H9 (cell line): Measurements from ENCODE around the gene FATE1. TPM values are rescaled to one million over a fixed set of nuclear protein-coding genes. Genes with fewer than 3 reads are reported as not detected.

Source experiments
- DNase-seq: peaks from one replicate; pipeline ENCODE4 v3.0.0-alpha.2; 2017
- H2AFZ ChIP-seq: one replicate; pipeline ENCODE4 v1.6.1; 2013; ENCODE audit warnings: mild to moderate bottlenecking, low read length, control low read depth, moderate library complexity
- H2AK5ac ChIP-seq: 2 replicates; pipeline ENCODE4 v1.6.1; 2013; ENCODE audit warnings: low read length, control low read depth, mixed read lengths; ENCODE audit not compliant: insufficient read length
- H2BK120ac ChIP-seq: one replicate; pipeline ENCODE4 v1.6.1; 2013; ENCODE audit warnings: low read depth, mild to moderate bottlenecking, low read length, control low read depth, inconsistent platforms; ENCODE audit not compliant: poor library complexity, severe bottlenecking
- H2BK12ac ChIP-seq: 2 replicates; pipeline ENCODE4 v1.6.1; 2013; ENCODE audit warnings: low read length, control low read depth, mixed read lengths, low read depth; ENCODE audit not compliant: insufficient read length
- H2BK15ac ChIP-seq: 2 replicates; pipeline ENCODE4 v1.6.1; 2013; ENCODE audit warnings: low read depth, low read length, control low read depth
- H2BK20ac ChIP-seq: one replicate; pipeline ENCODE4 v1.6.1; 2013; ENCODE audit warnings: low read depth, mild to moderate bottlenecking, low read length, control low read depth, inconsistent platforms; ENCODE audit not compliant: poor library complexity, severe bottlenecking
- H2BK5ac ChIP-seq: 2 replicates; pipeline ENCODE4 v1.6.1; 2013; ENCODE audit warnings: low read length, control low read depth, mixed read lengths; ENCODE audit not compliant: insufficient read length
- H3K14ac ChIP-seq: 2 replicates; pipeline ENCODE4 v1.6.1; 2013; ENCODE audit warnings: low read length, control low read depth; ENCODE audit not compliant: insufficient read depth
- H3K18ac ChIP-seq: 2 replicates; pipeline ENCODE4 v1.6.1; 2013; ENCODE audit warnings: low read depth, mild to moderate bottlenecking, mixed read lengths, low read length, control low read depth; ENCODE audit not compliant: insufficient read length
- H3K23ac ChIP-seq: 2 replicates; pipeline ENCODE4 v1.6.1; 2013; ENCODE audit warnings: low read length, control low read depth, mixed read lengths, low read depth; ENCODE audit not compliant: insufficient read length
- H3K23me2 ChIP-seq: 2 replicates; pipeline ENCODE4 v1.6.1; 2013; ENCODE audit warnings: low read depth, mild to moderate bottlenecking, mixed read lengths, low read length, control low read depth; ENCODE audit not compliant: insufficient read length, poor library complexity, severe bottlenecking
- H3K27ac ChIP-seq: 2 replicates; pipeline ENCODE4 v1.5.1; 2013; ENCODE audit warnings: low read length, control low read depth, mixed read lengths, low read depth; ENCODE audit not compliant: insufficient read length
- H3K27me3 ChIP-seq: 2 replicates; pipeline ENCODE4 v1.6.1; 2013; ENCODE audit warnings: low read length, control low read depth, inconsistent platforms; ENCODE audit not compliant: insufficient read depth
- H3K4ac ChIP-seq: 2 replicates; pipeline ENCODE4 v1.6.1; 2013; ENCODE audit warnings: low read depth, mild to moderate bottlenecking, control low read depth, inconsistent platforms, low read length, moderate library complexity
- H3K4me1 ChIP-seq: 2 replicates; pipeline ENCODE4 v1.6.1; 2013; ENCODE audit warnings: low read length, control low read depth, inconsistent platforms; ENCODE audit not compliant: insufficient read depth
- H3K4me2 ChIP-seq: 2 replicates; pipeline ENCODE4 v1.6.1; 2013; ENCODE audit warnings: low read length, control low read depth, mixed read lengths; ENCODE audit not compliant: insufficient read length, insufficient read depth
- H3K56ac ChIP-seq: 2 replicates; pipeline ENCODE4 v1.6.1; 2013; ENCODE audit warnings: low read depth, mild to moderate bottlenecking, mixed read lengths, low read length, control low read depth; ENCODE audit not compliant: insufficient read length
- H3K79me1 ChIP-seq: 2 replicates; pipeline ENCODE4 v1.6.1; 2013; ENCODE audit warnings: low read depth, mild to moderate bottlenecking, moderate library complexity, low read length, control low read depth, inconsistent platforms; ENCODE audit not compliant: insufficient read depth, poor library complexity, severe bottlenecking
- H3K79me2 ChIP-seq: 2 replicates; pipeline ENCODE4 v1.6.1; 2013; ENCODE audit warnings: low read length, control low read depth, inconsistent platforms; ENCODE audit not compliant: insufficient read depth
- H3K9ac ChIP-seq: 2 replicates; pipeline ENCODE4 v1.6.1; 2013; ENCODE audit warnings: low read length, control low read depth, mixed read lengths; ENCODE audit not compliant: insufficient read length; ENCODE audit errors: extremely low read depth
- H3K9me3 ChIP-seq: one replicate; pipeline ENCODE4 v1.6.1; 2013; ENCODE audit warnings: low read depth, low read length, inconsistent platforms; ENCODE audit not compliant: control insufficient read depth
- H3T11ph ChIP-seq: one replicate; pipeline ENCODE4 v1.6.1; 2013; ENCODE audit warnings: mild to moderate bottlenecking, low read length, control low read depth, inconsistent platforms
- H4K20me1 ChIP-seq: one replicate; pipeline ENCODE4 v1.6.1; 2013; ENCODE audit not compliant: control insufficient read depth, insufficient read length, insufficient read depth
- H4K5ac ChIP-seq: 2 replicates; pipeline ENCODE4 v1.6.1; 2013; ENCODE audit warnings: low read depth, mild to moderate bottlenecking, mixed read lengths, low read length, control low read depth; ENCODE audit not compliant: insufficient read length
- H4K8ac ChIP-seq: replicated peaks from 2 replicates; pipeline ENCODE4 v1.6.1; 2013; ENCODE audit warnings: low read length, control low read depth, mixed read lengths, low read depth; ENCODE audit not compliant: insufficient read length
- H4K91ac ChIP-seq: 2 replicates; pipeline ENCODE4 v1.6.1; 2013; ENCODE audit warnings: low read depth, mild to moderate bottlenecking, moderate library complexity, mixed read lengths, low read length, control low read depth; ENCODE audit not compliant: insufficient read length
- H3K27ac Mint-ChIP-seq, 3 experiments: 2 replicates in 2 of 3; 3 replicates in 1 of 3; pipeline ENCODE4 v1.8.0; 2020 to 2021; ENCODE audit warnings: mixed read lengths in 3 of 3, mild to moderate bottlenecking in 1 of 3, moderate library complexity in 1 of 3
- H3K27me3 Mint-ChIP-seq: 2 replicates; pipeline ENCODE4 v1.8.0; 2021; ENCODE audit warnings: low read depth, mild to moderate bottlenecking, moderate library complexity, mixed read lengths
- H3K36me3 Mint-ChIP-seq, 3 experiments: 2 replicates in 2 of 3; 3 replicates in 1 of 3; pipeline ENCODE4 v1.8.0; 2020 to 2021; ENCODE audit warnings: low read depth in 3 of 3, mixed read lengths in 3 of 3; ENCODE audit not compliant: insufficient read depth in 1 of 3
- H3K4me1 Mint-ChIP-seq, 2 experiments: 2 replicates each; pipeline ENCODE4 v1.8.0; 2020; ENCODE audit warnings: mixed read lengths in 2 of 2
- H3K4me3 Mint-ChIP-seq, 2 experiments: 2 replicates in 1 of 2; 3 replicates in 1 of 2; pipeline ENCODE4 v1.8.0; 2020 to 2021; ENCODE audit warnings: mild to moderate bottlenecking in 2 of 2, mixed read lengths in 2 of 2, moderate library complexity in 1 of 2
- H3K9me3 Mint-ChIP-seq, 2 experiments: 2 replicates in 1 of 2; 3 replicates in 1 of 2; pipeline ENCODE4 v1.8.0; 2020; ENCODE audit warnings: mild to moderate bottlenecking in 2 of 2, mixed read lengths in 2 of 2, moderate library complexity in 1 of 2
- WGBS: extraction: QIAGEN DNeasy Blood & Tissue Kit; methylation state at CpG from one replicate; pipeline ENCODE4 v1.1.7; 2013; ENCODE audit warnings: missing lambda C conversion rate, low lambda C conversion rate, mixed read lengths; ENCODE audit not compliant: insufficient read length; ENCODE audit errors: extremely low coverage; 5-methylcytosine and 5-hydroxymethylcytosine counted together
- total RNA-seq: library from RNA; stranded (reverse); gene quantifications from 2 replicates; pipeline ENCODE4 v1.2.1, GENCODE V29; 2021
- TF ChIP-seq, protein P1 (sequence below): fragments of 200-600 bp; sonication (generic); conservative IDR thresholded peaks from 3 replicates; pipeline ENCODE4 v1.8.0; 2021; ENCODE audit warnings: antibody characterized with exemption, mild to moderate bottlenecking

Gene FATE1
- total RNA-seq, 1 experiment from 2014 or later = not detected

DNA sequence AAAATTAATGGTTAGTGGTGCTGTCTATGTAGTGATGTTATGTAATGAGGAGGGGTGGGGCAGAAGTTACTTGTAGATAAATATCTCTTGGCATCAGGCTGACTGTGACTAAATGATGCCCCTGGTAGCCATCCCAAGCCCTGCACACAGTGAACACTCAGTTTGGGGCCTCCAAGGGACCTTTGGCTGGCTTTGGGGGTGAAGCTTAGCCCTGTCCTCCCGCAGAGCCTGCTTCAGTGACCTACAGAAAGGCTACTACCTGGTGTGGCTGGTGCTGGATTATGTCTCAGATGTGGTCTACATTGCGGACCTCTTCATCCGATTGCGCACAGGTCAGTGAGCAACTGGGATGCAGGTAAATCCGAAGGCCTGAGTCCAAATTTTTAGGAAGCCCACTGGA lies 26.5 kb downstream of the FATE1 start:
- WGBS = no CpG with 5 or more reads among the region's 5 CpGs
- Histone ChIP-seq H3T11ph (no peak overlapping the region), H2AK5ac (no peak overlapping the region), H3K56ac (no peak overlapping the region), H3K4ac (no peak overlapping the region), H3K79me1 (no peaks in the 10 kb centered on the region), H2BK12ac (no peak overlapping the region), H2BK15ac (no peak overlapping the region), H3K79me2 (no peaks in the 10 kb centered on the region), H2BK5ac (no peak overlapping the region), H3K23me2 (no peaks in the 10 kb centered on the region), H3K18ac (no peak overlapping the region), H3K14ac (no peak overlapping the region), H3K23ac (no peak overlapping the region), H3K4me2 (no peak overlapping the region), H3K27ac (no peak overlapping the region), H3K9ac (no peak overlapping the region), H4K91ac (no peak overlapping the region), H4K5ac (no peak overlapping the region), H3K9me3 (peaks cover 79% of the 10 kb centered on the region), H4K20me1 (no peaks in the 10 kb centered on the region), H3K27me3 (no peaks in the 10 kb centered on the region; the same call in 1 of the 2 replicates), H3K4me1 (no peaks in the 10 kb centered on the region), H2BK120ac (no peak overlapping the region), H2BK20ac (no peak overlapping the region), H2AFZ (no peak overlapping the region), H4K8ac (no peak overlapping the region)
- peaks cover 3% of the 10 kb centered on the region for H3K27me3 Mint-ChIP-seq
- H3K27ac Mint-ChIP-seq = no peak overlapping the region; a peak in 1 of 7 replicates
- H3K9me3 Mint-ChIP-seq = peaks cover 78 to 85% of the 10 kb centered on the region in 2 experiments
- DNase-seq = no peak
- no peak overlapping the region for H3K4me3 Mint-ChIP-seq
- no peaks in the 10 kb centered on the region for H3K4me1 Mint-ChIP-seq
- TF ChIP-seq, protein P1, sequence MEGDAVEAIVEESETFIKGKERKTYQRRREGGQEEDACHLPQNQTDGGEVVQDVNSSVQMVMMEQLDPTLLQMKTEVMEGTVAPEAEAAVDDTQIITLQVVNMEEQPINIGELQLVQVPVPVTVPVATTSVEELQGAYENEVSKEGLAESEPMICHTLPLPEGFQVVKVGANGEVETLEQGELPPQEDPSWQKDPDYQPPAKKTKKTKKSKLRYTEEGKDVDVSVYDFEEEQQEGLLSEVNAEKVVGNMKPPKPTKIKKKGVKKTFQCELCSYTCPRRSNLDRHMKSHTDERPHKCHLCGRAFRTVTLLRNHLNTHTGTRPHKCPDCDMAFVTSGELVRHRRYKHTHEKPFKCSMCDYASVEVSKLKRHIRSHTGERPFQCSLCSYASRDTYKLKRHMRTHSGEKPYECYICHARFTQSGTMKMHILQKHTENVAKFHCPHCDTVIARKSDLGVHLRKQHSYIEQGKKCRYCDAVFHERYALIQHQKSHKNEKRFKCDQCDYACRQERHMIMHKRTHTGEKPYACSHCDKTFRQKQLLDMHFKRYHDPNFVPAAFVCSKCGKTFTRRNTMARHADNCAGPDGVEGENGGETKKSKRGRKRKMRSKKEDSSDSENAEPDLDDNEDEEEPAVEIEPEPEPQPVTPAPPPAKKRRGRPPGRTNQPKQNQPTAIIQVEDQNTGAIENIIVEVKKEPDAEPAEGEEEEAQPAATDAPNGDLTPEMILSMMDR = no peak
- peaks cover 6 to 9% (median 7%) of the 10 kb centered on the region in 3 experiments; a peak in 5 of 7 replicates for H3K36me3 Mint-ChIP-seq
